IMR-90 (cell line): Measurements from ENCODE around the gene EFCAB8.

ENCODE experiments used
- CEBPB ChIP-seq: IDR thresholded peaks from 2 replicates; pipeline ENCODE4 v1.6.1; 2012; ENCODE audit warnings: low read depth, low read length, improper control_type of control experiment
- CHD1 ChIP-seq: IDR thresholded peaks from 2 replicates; pipeline ENCODE4 v1.6.1; 2012; ENCODE audit warnings: low read depth, low read length, improper control_type of control experiment
- POLR2A ChIP-seq: IDR thresholded peaks from 2 replicates; pipeline ENCODE4 v1.6.1; 2012; ENCODE audit warnings: mild to moderate bottlenecking, low read depth, low read length
- TF ChIP-seq, protein P1 (sequence below): conservative IDR thresholded peaks from 2 replicates; pipeline ENCODE4 v1.5.1; 2012; ENCODE audit warnings: mild to moderate bottlenecking, low read depth, low read length, improper control_type of control experiment

DNA sequence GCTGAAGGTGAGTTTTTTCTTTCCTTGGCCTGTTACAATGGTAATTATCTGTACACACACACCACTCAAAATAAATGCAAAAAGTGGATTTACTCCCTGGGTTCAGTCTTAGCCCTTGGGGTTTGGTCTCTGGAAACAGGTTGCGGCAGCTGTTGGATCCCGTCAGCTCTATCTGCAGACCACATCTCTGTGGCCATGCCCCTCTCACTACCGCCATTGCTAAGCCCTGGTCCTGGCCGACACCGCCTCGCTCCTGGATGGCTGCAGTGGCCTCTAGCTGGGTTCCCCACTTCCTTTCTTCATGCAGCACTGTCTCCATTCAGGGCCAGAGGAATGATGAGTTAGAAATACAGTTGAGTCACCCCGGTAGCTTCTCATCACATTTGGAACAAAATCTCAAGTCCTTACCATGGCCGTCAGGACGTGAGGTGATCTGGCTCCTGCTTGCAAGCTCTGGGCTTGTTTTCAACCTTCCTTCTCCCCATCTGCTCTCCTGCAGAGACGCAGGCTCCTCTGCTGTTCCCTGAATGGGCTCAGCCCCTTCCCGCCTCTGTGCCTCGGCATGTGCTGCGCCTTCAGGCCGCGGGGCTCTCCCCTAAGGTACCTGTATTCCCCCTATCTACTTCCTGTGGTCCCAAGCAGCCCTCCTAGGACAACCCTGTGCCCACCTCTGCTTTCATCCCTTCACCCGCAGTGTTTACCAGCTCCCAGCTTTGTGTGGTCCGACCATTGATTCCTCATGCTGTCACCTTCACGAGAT is 38.0 kb downstream of the EFCAB8 start:
- no peak for TF ChIP-seq POLR2A
- no peak for TF ChIP-seq CEBPB
- TF ChIP-seq, protein P1, sequence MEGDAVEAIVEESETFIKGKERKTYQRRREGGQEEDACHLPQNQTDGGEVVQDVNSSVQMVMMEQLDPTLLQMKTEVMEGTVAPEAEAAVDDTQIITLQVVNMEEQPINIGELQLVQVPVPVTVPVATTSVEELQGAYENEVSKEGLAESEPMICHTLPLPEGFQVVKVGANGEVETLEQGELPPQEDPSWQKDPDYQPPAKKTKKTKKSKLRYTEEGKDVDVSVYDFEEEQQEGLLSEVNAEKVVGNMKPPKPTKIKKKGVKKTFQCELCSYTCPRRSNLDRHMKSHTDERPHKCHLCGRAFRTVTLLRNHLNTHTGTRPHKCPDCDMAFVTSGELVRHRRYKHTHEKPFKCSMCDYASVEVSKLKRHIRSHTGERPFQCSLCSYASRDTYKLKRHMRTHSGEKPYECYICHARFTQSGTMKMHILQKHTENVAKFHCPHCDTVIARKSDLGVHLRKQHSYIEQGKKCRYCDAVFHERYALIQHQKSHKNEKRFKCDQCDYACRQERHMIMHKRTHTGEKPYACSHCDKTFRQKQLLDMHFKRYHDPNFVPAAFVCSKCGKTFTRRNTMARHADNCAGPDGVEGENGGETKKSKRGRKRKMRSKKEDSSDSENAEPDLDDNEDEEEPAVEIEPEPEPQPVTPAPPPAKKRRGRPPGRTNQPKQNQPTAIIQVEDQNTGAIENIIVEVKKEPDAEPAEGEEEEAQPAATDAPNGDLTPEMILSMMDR: no peak
- no peak for TF ChIP-seq CHD1
